Neuronal stem cell (in vitro differentiated cells): ENCODE results near the gene BRPF3.

Source experiments
- DNase-seq: peaks from one replicate; pipeline ENCODE4 v3.0.0-alpha.2; 2013; ENCODE audit warnings: low spot score
- H2AFZ ChIP-seq: one replicate; pipeline ENCODE4 v1.6.1; 2013; ENCODE audit warnings: mild to moderate bottlenecking, low read length, inconsistent platforms
- H2AK5ac ChIP-seq: 2 replicates; pipeline ENCODE4 v1.6.1; 2013; ENCODE audit warnings: low read depth, mild to moderate bottlenecking, inconsistent platforms, low read length, moderate library complexity, mixed read lengths
- H2BK120ac ChIP-seq: 2 replicates; pipeline ENCODE4 v1.6.1; 2013; ENCODE audit warnings: low read depth, mild to moderate bottlenecking, inconsistent platforms, low read length, moderate library complexity, mixed read lengths
- H2BK12ac ChIP-seq: one replicate; pipeline ENCODE4 v1.6.1; 2013; ENCODE audit warnings: low read length, inconsistent platforms
- H2BK15ac ChIP-seq: 2 replicates; pipeline ENCODE4 v1.6.1; 2013; ENCODE audit warnings: mild to moderate bottlenecking, low read length, inconsistent platforms, mixed read lengths
- H2BK5ac ChIP-seq: one replicate; pipeline ENCODE4 v1.6.1; 2013; ENCODE audit warnings: inconsistent platforms, mild to moderate bottlenecking, low read length, moderate library complexity
- H3K14ac ChIP-seq: one replicate; pipeline ENCODE4 v1.6.1; 2013; ENCODE audit warnings: low read length, inconsistent platforms
- H3K18ac ChIP-seq: 2 replicates; pipeline ENCODE4 v1.6.1; 2013; ENCODE audit warnings: low read length, inconsistent platforms
- H3K23ac ChIP-seq: 2 replicates; pipeline ENCODE4 v1.6.1; 2013; ENCODE audit warnings: low read depth, mild to moderate bottlenecking, mixed read lengths, low read length, inconsistent platforms; ENCODE audit not compliant: poor library complexity
- H3K27ac ChIP-seq: replicated peaks from 3 replicates; pipeline ENCODE4 v1.5.1; 2013; ENCODE audit warnings: low read length, inconsistent platforms
- H3K27me3 ChIP-seq, 3 experiments: 2 replicates each; pipeline ENCODE4 v1.6.1; 2013; ENCODE audit warnings: low read length in 3 of 3, mild to moderate bottlenecking in 2 of 3, inconsistent platforms in 1 of 3, low read depth in 1 of 3, mixed read lengths in 1 of 3, moderate library complexity in 1 of 3; ENCODE audit not compliant: control insufficient read depth in 3 of 3, insufficient read depth in 3 of 3
- H3K36me3 ChIP-seq, 2 donors: replicated peaks in 1 of 2; 2 replicates each; pipeline ENCODE4 v1.6.1; 2013; ENCODE audit warnings: low read length in 2 of 2; ENCODE audit not compliant: control insufficient read depth in 2 of 2, insufficient read depth in 2 of 2
- H3K4ac ChIP-seq: 2 replicates; pipeline ENCODE4 v1.6.1; 2013; ENCODE audit warnings: inconsistent platforms, mild to moderate bottlenecking, low read length, moderate library complexity
- H3K4me1 ChIP-seq, 2 donors: 1 replicate in 1 of 2; 2 replicates in 1 of 2; pipeline ENCODE4 v1.6.1; 2013; ENCODE audit warnings: low read length in 2 of 2, low read depth in 1 of 2; ENCODE audit not compliant: control insufficient read depth in 2 of 2, insufficient read depth in 1 of 2
- H3K4me2 ChIP-seq: one replicate; pipeline ENCODE4 v1.6.1; 2013; ENCODE audit warnings: mild to moderate bottlenecking, low read length, inconsistent platforms; ENCODE audit not compliant: insufficient read depth, poor library complexity, severe bottlenecking
- H3K4me3 ChIP-seq, 2 donors: 2 replicates each; pipeline ENCODE4 v1.5.1; 2013; ENCODE audit warnings: low read length in 2 of 2, mild to moderate bottlenecking in 2 of 2, inconsistent platforms in 1 of 2, moderate library complexity in 1 of 2
- H3K79me1 ChIP-seq: one replicate; pipeline ENCODE4 v1.6.1; 2013; ENCODE audit warnings: low read depth, mild to moderate bottlenecking, inconsistent platforms, low read length, moderate library complexity
- H3K9ac ChIP-seq: one replicate; pipeline ENCODE4 v1.6.1; 2013; ENCODE audit warnings: mild to moderate bottlenecking, low read depth, low read length, inconsistent platforms; ENCODE audit not compliant: poor library complexity
- H3K9me3 ChIP-seq, 2 donors: replicated peaks in 1 of 2; 2 replicates each; pipeline versions ENCODE3 to v1.6.1; 2013; ENCODE audit warnings: low read length in 2 of 2, mild to moderate bottlenecking in 2 of 2, inconsistent platforms in 1 of 2, low read depth in 1 of 2, mixed read lengths in 1 of 2, moderate library complexity in 1 of 2; ENCODE audit not compliant: control insufficient read depth in 2 of 2, insufficient read depth in 1 of 2
- H4K8ac ChIP-seq: one replicate; pipeline ENCODE4 v1.6.1; 2013; ENCODE audit warnings: low read depth, mild to moderate bottlenecking, inconsistent platforms, low read length, moderate library complexity
- H4K91ac ChIP-seq: one replicate; pipeline ENCODE4 v1.6.1; 2013; ENCODE audit warnings: low read length, low read depth, mild to moderate bottlenecking, inconsistent platforms; ENCODE audit not compliant: poor library complexity
- WGBS, 2 donors: extraction: QIAGEN DNeasy Blood & Tissue Kit; methylation state at CpG; one replicate each; pipeline ENCODE4 v1.1.7; 2013; ENCODE audit warnings: missing lambda C conversion rate in 2 of 2, mixed read lengths in 1 of 2; ENCODE audit not compliant: insufficient read length in 2 of 2, insufficient replicate concordance in 1 of 2; ENCODE audit errors: extremely low coverage in 2 of 2; 5-methylcytosine and 5-hydroxymethylcytosine counted together

Gene BRPF3

DNA sequence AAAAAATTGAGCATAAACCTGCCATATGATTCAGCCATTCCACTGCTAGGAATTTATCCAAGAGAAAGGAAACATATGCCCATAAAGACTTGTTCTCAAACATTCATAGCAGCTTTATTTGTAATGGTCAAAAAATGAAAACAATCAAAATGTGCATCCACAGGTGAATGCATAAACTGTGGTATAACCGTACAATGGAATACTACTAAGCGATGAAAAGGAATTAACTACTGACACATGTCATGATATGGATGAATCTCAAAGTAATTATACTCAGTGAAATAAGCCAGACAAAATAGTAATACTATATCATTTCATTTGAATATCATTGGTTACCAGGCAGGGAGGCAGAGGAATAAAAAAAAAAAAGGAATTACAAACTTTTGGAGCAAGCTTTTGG is 25.8 kb upstream of the BRPF3 start:
- no peak overlapping the region for H4K8ac ChIP-seq
- H4K91ac ChIP-seq, result no peak overlapping the region
- no peak overlapping the region for H3K23ac ChIP-seq
- H2BK5ac ChIP-seq, result no peak overlapping the region
- no peak overlapping the region for H3K9ac ChIP-seq
- no peak overlapping the region for H2AFZ ChIP-seq
- no peak overlapping the region for H3K4me3 ChIP-seq
- H2BK120ac ChIP-seq, result no peak overlapping the region
- no peak overlapping the region for H3K4me2 ChIP-seq
- H3K36me3 ChIP-seq, result no peaks in the 10 kb centered on the region
- H3K4ac ChIP-seq, result no peak overlapping the region
- H3K14ac ChIP-seq, result no peak overlapping the region
- no peaks in the 10 kb centered on the region for H3K4me1 ChIP-seq
- H3K79me1 ChIP-seq, result no peaks in the 10 kb centered on the region
- H2BK12ac ChIP-seq, result no peak overlapping the region
- H2AK5ac ChIP-seq, result no peak overlapping the region
- H3K18ac ChIP-seq, result no peak overlapping the region
- WGBS, 2 donors, result no CpG with 5 or more reads among the region's 2 CpGs
- H3K27me3 ChIP-seq, result no peaks in the 10 kb centered on the region
- no peak overlapping the region for H3K27ac ChIP-seq
- no peak for DNase-seq
- H2BK15ac ChIP-seq, result no peak overlapping the region
- H3K9me3 ChIP-seq, result no peaks in the 10 kb centered on the region

DNA sequence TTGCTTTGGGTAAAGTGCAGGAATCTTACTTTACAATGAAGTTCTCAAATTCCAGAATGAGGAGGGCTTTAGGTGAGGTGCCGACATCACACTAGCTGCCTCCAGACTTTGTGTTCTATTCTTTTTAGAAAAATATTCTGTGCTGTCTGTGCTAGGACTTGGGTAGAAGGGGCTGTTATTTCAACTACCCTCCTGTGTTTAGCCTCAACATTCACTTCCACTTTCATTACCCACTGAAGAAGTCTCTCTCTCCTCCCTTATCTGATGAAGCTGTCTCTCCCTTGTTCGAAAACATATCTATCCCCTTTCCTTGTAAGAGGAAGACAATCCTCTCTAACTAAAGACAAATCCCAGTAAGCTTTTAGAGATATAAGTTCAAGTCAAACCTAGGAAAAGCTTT is 25.0 kb upstream of the BRPF3 start:
- Histone ChIP-seq H3K9me3 (no peaks in the 10 kb centered on the region), H2BK120ac (no peak overlapping the region), H3K79me1 (no peaks in the 10 kb centered on the region), H2BK5ac (no peak overlapping the region), H2AK5ac (no peak overlapping the region), H3K23ac (no peak overlapping the region), H2BK15ac (no peak overlapping the region), H3K4me1 (no peaks in the 10 kb centered on the region), H3K18ac (no peak overlapping the region), H3K14ac (no peak overlapping the region), H4K8ac (no peak overlapping the region), H3K27me3 (no peaks in the 10 kb centered on the region), H2AFZ (no peak overlapping the region), H3K36me3 (no peaks in the 10 kb centered on the region), H3K27ac (no peak overlapping the region), H3K4me2 (no peak overlapping the region), H3K4ac (no peak overlapping the region), H4K91ac (no peak overlapping the region), H2BK12ac (no peak overlapping the region), H3K4me3 (no peak overlapping the region), H3K9ac (no peak overlapping the region)
- no peak for DNase-seq
- WGBS, 2 donors, result no CpG with 5 or more reads among the region's 2 CpGs

DNA sequence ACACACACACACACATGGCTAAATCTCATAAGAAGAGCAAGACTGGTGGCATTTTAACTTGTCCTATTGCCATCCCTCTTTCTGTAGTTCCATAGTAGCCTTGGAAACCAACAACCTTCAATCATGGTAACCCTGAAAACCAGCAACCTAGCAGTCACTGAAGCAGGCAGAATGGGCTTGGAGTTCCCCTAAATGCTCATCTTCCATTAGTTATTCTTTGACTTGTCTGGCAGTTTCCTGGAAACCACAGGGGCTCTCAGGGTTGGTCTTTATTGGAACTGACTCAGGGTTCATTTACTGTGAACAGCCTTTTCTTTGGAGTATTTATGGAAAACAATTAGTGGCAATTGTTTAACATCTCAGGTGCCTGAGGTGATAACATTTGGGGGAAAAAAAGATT is 19.4 kb upstream of the BRPF3 start:
- no peak overlapping the region for H2BK5ac ChIP-seq
- no peak overlapping the region for H4K91ac ChIP-seq
- H3K9me3 ChIP-seq, result peaks cover 5 to 8% of the 10 kb centered on the region in 2 donors
- H3K4me2 ChIP-seq, result no peak overlapping the region
- H3K9ac ChIP-seq, result no peak overlapping the region
- H4K8ac ChIP-seq, result no peak overlapping the region
- H3K79me1 ChIP-seq, result no peaks in the 10 kb centered on the region
- H3K4me1 ChIP-seq, result no peaks in the 10 kb centered on the region
- H2BK15ac ChIP-seq, result no peak overlapping the region
- no peak overlapping the region for H3K4me3 ChIP-seq
- no peak overlapping the region for H3K18ac ChIP-seq
- no peaks in the 10 kb centered on the region for H3K27me3 ChIP-seq
- peaks cover 0 to 2% of the 10 kb centered on the region in 2 donors for H3K36me3 ChIP-seq
- no peak overlapping the region for H2AK5ac ChIP-seq
- H3K14ac ChIP-seq, result no peak overlapping the region
- H2AFZ ChIP-seq, result no peak overlapping the region
- H3K23ac ChIP-seq, result no peak overlapping the region
- no peak overlapping the region for H2BK12ac ChIP-seq
- H3K27ac ChIP-seq, result no peak overlapping the region
- H2BK120ac ChIP-seq, result no peak overlapping the region
- no peak for DNase-seq
- H3K4ac ChIP-seq, result no peak overlapping the region

DNA sequence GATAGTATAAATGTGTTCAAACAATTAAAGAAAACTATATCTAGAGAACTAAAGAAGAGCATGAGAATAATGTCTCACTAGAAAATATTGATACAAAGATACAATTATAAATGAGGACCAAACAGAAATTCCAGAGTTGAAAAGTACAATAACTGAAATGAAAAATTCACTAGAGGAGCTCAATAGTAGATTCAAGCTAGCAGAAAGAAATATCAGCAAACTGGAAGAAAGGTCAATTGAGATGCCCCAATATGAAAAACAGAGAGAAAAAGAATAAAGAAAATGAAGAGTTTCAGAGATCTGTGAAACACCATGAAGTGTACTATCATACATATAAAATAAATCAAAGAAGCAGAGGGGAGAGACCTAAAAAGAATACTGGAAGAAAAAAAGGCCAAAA is 18.0 kb upstream of the BRPF3 start:
- no peak for DNase-seq
- Histone ChIP-seq H3K18ac (no peak overlapping the region), H3K4me2 (no peak overlapping the region), H3K79me1 (no peaks in the 10 kb centered on the region), H4K91ac (no peak overlapping the region), H2BK5ac (no peak overlapping the region), H2BK12ac (no peak overlapping the region), H3K4ac (no peak overlapping the region), H3K23ac (no peak overlapping the region), H3K9me3 (peaks cover 5 to 8% of the 10 kb centered on the region in 2 donors), H2AFZ (no peak overlapping the region), H3K27ac (no peak overlapping the region), H2BK15ac (no peak overlapping the region), H4K8ac (no peak overlapping the region), H2AK5ac (no peak overlapping the region), H3K36me3 (peaks cover 0 to 2% of the 10 kb centered on the region in 2 donors), H2BK120ac (no peak overlapping the region), H3K4me1 (no peaks in the 10 kb centered on the region), H3K4me3 (no peak overlapping the region), H3K14ac (no peak overlapping the region), H3K27me3 (no peaks in the 10 kb centered on the region), H3K9ac (no peak overlapping the region)
